PC-3 (cell line): ENCODE results near the gene OTUB1. TPM values are rescaled to one million over a fixed set of nuclear protein-coding genes. Genes with fewer than 3 reads are reported as not detected.

Experiments used
- ATAC-seq: fragments of 200-7000 bp; cut with Tn5 transposase; 2 replicates; pipeline ENCODE4 v1.9.1; 2020; ENCODE audit warnings: mild to moderate bottlenecking, moderate library complexity
- BruUV-seq: library from RNA; stranded (reverse); fragments of 400-500 nt; replicated peaks from 2 replicates; lab custom pipeline; 2021; lab: Mats Ljungman, UMichigan
- CTCF ChIA-PET: fragments of 300-600 bp; sonication (Branson Sonifier 250); formaldehyde crosslinking; loops from one replicate; lab custom pipeline; 2022; ENCODE audit warnings: antibody characterized with exemption; lab: Charles Lee
- POLR2A ChIA-PET: fragments of 300-600 bp; sonication (Branson Sonifier 250); formaldehyde crosslinking; loops from one replicate; lab custom pipeline; 2022; ENCODE audit warnings: antibody characterized with exemption; ENCODE audit not compliant: unreplicated experiment; lab: Charles Lee
- DNase-seq: peaks from one replicate; pipeline ENCODE4 v3.0.0-alpha.2; 2015
- H2AFZ ChIP-seq: fragments of 300-600 bp; sonication (generic); 2 replicates; pipeline ENCODE4 v1.6.0; 2016; ENCODE audit warnings: antibody characterized with exemption, low read length
- H3F3A ChIP-seq: fragments of 300-600 bp; sonication (generic); one replicate; pipeline ENCODE4 v1.6.0; 2017; ENCODE audit warnings: antibody characterized with exemption, low read length, control low read depth, mild to moderate bottlenecking; ENCODE audit not compliant: unreplicated experiment
- H3K27ac ChIP-seq: fragments of 300-600 bp; sonication (generic); 2 replicates; pipeline ENCODE4 v1.5.1; 2016; ENCODE audit warnings: mild to moderate bottlenecking, low read length
- H3K27me3 ChIP-seq: fragments of 300-600 bp; sonication (generic); 2 replicates; pipeline ENCODE4 v1.6.1; 2016; ENCODE audit warnings: low read length, mixed read lengths
- H3K36me3 ChIP-seq: fragments of 300-600 bp; sonication (generic); 2 replicates; pipeline ENCODE4 v1.6.1; 2016; ENCODE audit warnings: low read depth, mixed run types, low read length, mixed read lengths
- H3K4me1 ChIP-seq: fragments of 300-600 bp; sonication (generic); 2 replicates; pipeline ENCODE4 v1.5.1; 2016; ENCODE audit warnings: low read length; ENCODE audit not compliant: insufficient read depth
- H3K4me2 ChIP-seq: fragments of 300-600 bp; sonication (generic); 2 replicates; pipeline ENCODE4 v1.6.0; 2016; ENCODE audit warnings: low read length
- H3K4me3 ChIP-seq: fragments of 300-600 bp; sonication (generic); 2 replicates; pipeline ENCODE4 v1.5.1; 2016; ENCODE audit warnings: mild to moderate bottlenecking, low read length, mixed read lengths
- H3K79me2 ChIP-seq: fragments of 300-600 bp; sonication (generic); 2 replicates; pipeline ENCODE4 v1.6.1; 2017; ENCODE audit warnings: low read length, mixed read lengths
- H3K9ac ChIP-seq: fragments of 300-600 bp; sonication (generic); 2 replicates; pipeline ENCODE4 v1.6.0; 2016; ENCODE audit warnings: mild to moderate bottlenecking, low read length
- H3K9me2 ChIP-seq: fragments of 300-600 bp; sonication (generic); replicated peaks from 2 replicates; pipeline ENCODE4 v1.6.1; 2016; ENCODE audit warnings: mixed run types, low read length, mixed read lengths
- H3K9me3 ChIP-seq: fragments of 300-600 bp; sonication (generic); 2 replicates; pipeline ENCODE4 v1.6.1; 2016; ENCODE audit warnings: low read length, mixed read lengths
- H4K20me1 ChIP-seq: fragments of 300-600 bp; sonication (generic); 2 replicates; pipeline ENCODE4 v1.6.1; 2016; ENCODE audit warnings: low read length, mixed read lengths
- EZH2 ChIP-seq: fragments of 300-600 bp; sonication (generic); IDR thresholded peaks from one replicate; pipeline ENCODE4 v1.6.1; 2017; ENCODE audit warnings: antibody characterized with exemption, mild to moderate bottlenecking, low read length; ENCODE audit not compliant: unreplicated experiment
- EZH2phosphoT487 ChIP-seq: fragments of 300-600 bp; sonication (generic); IDR thresholded peaks from 2 replicates; pipeline ENCODE4 v1.6.1; 2018; ENCODE audit warnings: mild to moderate bottlenecking, antibody characterized with exemption, low read length, borderline replicate concordance
- intact Hi-C: fragments of 100-400 bp; cut with micrococcal nuclease; formaldehyde crosslinking; loops from 2 replicates; pipeline ENCODE4 v1.9.0; 2023
- total RNA-seq: library from RNA; depleted of rRNA; stranded (reverse); fragments of >200 nt; gene quantifications from 2 replicates; pipeline ENCODE4 v1.2.3, GENCODE V29; 2014
- TF ChIP-seq, protein P1 (sequence below): fragments of 300-600 bp; sonication (generic); conservative IDR thresholded peaks from 2 replicates; pipeline ENCODE4 v1.5.1; 2017; ENCODE audit warnings: antibody characterized with exemption, low read depth, mild to moderate bottlenecking, low read length

OTUB1 gene
- total RNA-seq, 1 experiment from 2014 or later: 129 TPM

- Histone ChIP-seq H3K27me3 (no peaks in the 10 kb centered on the region), H4K20me1 (no peaks in the 10 kb centered on the region), H3F3A (no peaks in the 10 kb centered on the region), H3K9me3 (no peaks in the 10 kb centered on the region), H3K4me3 (no peak overlapping the region), H3K4me1 (peaks cover 7% of the 10 kb centered on the region; the same call in 1 of the 2 replicates), H3K36me3 (no peaks in the 10 kb centered on the region), H3K27ac (no peak overlapping the region), H3K4me2 (no peak overlapping the region), H3K9ac (no peak overlapping the region), H3K9me2 (no peaks in the 10 kb centered on the region), H2AFZ (no peak overlapping the region), H3K79me2 (no peaks in the 10 kb centered on the region)
- ATAC-seq (no peak), DNase-seq (no peak)
- intact Hi-C loops: no loop called here
- no TSS peak for BruUV-seq
- ChIA-PET CTCF (no interaction called here), POLR2A (no interaction called here)
- TF ChIP-seq, protein P1, sequence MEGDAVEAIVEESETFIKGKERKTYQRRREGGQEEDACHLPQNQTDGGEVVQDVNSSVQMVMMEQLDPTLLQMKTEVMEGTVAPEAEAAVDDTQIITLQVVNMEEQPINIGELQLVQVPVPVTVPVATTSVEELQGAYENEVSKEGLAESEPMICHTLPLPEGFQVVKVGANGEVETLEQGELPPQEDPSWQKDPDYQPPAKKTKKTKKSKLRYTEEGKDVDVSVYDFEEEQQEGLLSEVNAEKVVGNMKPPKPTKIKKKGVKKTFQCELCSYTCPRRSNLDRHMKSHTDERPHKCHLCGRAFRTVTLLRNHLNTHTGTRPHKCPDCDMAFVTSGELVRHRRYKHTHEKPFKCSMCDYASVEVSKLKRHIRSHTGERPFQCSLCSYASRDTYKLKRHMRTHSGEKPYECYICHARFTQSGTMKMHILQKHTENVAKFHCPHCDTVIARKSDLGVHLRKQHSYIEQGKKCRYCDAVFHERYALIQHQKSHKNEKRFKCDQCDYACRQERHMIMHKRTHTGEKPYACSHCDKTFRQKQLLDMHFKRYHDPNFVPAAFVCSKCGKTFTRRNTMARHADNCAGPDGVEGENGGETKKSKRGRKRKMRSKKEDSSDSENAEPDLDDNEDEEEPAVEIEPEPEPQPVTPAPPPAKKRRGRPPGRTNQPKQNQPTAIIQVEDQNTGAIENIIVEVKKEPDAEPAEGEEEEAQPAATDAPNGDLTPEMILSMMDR: no peak
- no peak for TF ChIP-seq EZH2phosphoT487
- TF ChIP-seq EZH2: no peak
These were observed 25.1 kb downstream of the OTUB1 start for GRCh38 chr11:64011371-64011770.

DNA sequence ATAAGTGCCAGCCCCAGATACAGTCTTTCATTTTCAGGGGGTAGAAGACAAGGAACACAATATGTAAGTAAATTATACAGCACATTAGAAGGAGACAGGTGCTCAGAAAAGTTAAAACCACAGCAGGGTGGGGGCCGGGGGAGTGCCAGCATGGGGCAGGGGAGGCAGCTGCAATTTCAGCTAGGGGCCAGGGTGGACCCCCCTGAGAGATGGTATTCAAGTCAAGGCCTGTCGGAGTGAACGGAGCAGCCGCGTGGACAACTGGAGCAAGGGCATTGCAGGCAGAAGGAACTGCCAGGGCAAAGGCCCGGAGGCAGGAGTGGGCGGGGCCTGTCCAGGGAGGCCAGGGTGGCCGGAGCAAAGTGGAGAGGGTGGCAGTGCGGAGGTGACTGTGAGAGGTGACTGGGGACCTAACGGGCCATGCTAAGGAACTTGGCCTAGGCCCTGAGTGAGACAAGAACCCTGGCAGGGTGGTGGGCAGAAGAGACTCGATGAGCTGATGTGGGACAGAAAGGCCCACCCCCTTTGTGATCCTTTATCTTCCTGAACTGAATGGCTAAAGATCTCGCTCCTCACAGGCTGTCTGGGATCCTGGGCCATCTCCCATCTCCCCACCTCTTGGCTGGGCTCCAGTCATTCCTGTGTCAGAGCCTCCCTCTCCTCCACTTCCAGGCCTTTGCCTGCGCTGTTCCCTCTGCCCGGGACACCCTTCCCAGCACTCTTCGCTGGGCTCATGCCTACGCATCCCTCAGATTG is 27.1 kb downstream of the OTUB1 start:
- Histone ChIP-seq H4K20me1 (no peaks in the 10 kb centered on the region), H3K9me2 (no peaks in the 10 kb centered on the region), H3K27ac (no peak overlapping the region), H3K4me1 (no peaks in the 10 kb centered on the region), H3K9ac (no peak overlapping the region), H3K4me3 (no peak overlapping the region), H3K4me2 (no peak overlapping the region), H3F3A (no peaks in the 10 kb centered on the region), H3K9me3 (no peaks in the 10 kb centered on the region), H3K36me3 (no peaks in the 10 kb centered on the region), H3K79me2 (no peaks in the 10 kb centered on the region), H2AFZ (no peak overlapping the region), H3K27me3 (no peaks in the 10 kb centered on the region)
- intact Hi-C loops: no loop called here
- POLR2A ChIA-PET: no interaction called here
- DNase-seq (no peak), ATAC-seq (no peak)
- TF ChIP-seq EZH2phosphoT487 (no peak), EZH2 (no peak)
- TF ChIP-seq, protein P1: no peak
- CTCF ChIA-PET: no interaction called here
- no TSS peak for BruUV-seq

GRCh38 chr11:64014356-64014755 is 28.1 kb downstream of the OTUB1 start:
- H4K20me1 ChIP-seq: no peaks in the 10 kb centered on the region
- no peak for ATAC-seq
- no peaks in the 10 kb centered on the region for H3F3A ChIP-seq
- TF ChIP-seq EZH2: no peak
- TF ChIP-seq, protein P1: no peak
- TF ChIP-seq EZH2phosphoT487: no peak
- intact Hi-C loops: no loop called here
- no peak overlapping the region for H3K4me2 ChIP-seq
- no peak overlapping the region for H3K27ac ChIP-seq
- no peak for DNase-seq
- H3K79me2 ChIP-seq: no peaks in the 10 kb centered on the region
- POLR2A ChIA-PET: no interaction called here
- BruUV-seq: no TSS peak
- no peaks in the 10 kb centered on the region for H3K9me3 ChIP-seq
- H3K36me3 ChIP-seq: no peaks in the 10 kb centered on the region
- H3K4me3 ChIP-seq: no peak overlapping the region
- no peak overlapping the region for H2AFZ ChIP-seq
- no peaks in the 10 kb centered on the region for H3K9me2 ChIP-seq
- CTCF ChIA-PET: no interaction called here
- no peaks in the 10 kb centered on the region for H3K4me1 ChIP-seq
- H3K9ac ChIP-seq: no peak overlapping the region
- no peaks in the 10 kb centered on the region for H3K27me3 ChIP-seq
